ENCODE data around the gene PRPF40A. TPM values are rescaled to one million over a fixed set of nuclear protein-coding genes. Genes with fewer than 3 reads are reported as not detected.

Gene PRPF40A
- polyA plus RNA-seq, 3 donors: 56.0 to 95.4 (median 66.6) TPM

- Histone ChIP-seq H3K4me3 (replicated peaks in 1 of 3; ENCODE audit: low read depth in 2 of 3, low read length in 3 of 3) (no peak overlapping the region), H3K9me3 (replicated peaks in 1 of 2; ENCODE audit: control insufficient read depth in 1 of 2, insufficient read depth in 1 of 2, low read length in 2 of 2) (no peaks in the 10 kb centered on the region), H2AFZ (ENCODE audit: insufficient read depth, low read depth, low read length, poor library complexity, severe bottlenecking) (no peak overlapping the region), H3K4me1 (ENCODE audit: control insufficient read depth in 1 of 2, insufficient read depth in 2 of 2, low read length in 2 of 2) (no peaks in the 10 kb centered on the region), H3K9ac (ENCODE audit: insufficient read depth, low read length, poor library complexity, severe bottlenecking) (no peak overlapping the region), H4K20me1 (ENCODE audit: insufficient read depth, low read length) (peaks cover 59% of the 10 kb centered on the region), H3K27me3 (ENCODE audit: control insufficient read depth in 2 of 2, insufficient read depth in 2 of 2, low read length in 2 of 2) (no peaks in the 10 kb centered on the region), H3K79me2 (ENCODE audit: insufficient read depth, low read length) (peaks cover 47% of the 10 kb centered on the region), H3K4me2 (replicated peaks; ENCODE audit: extremely low read depth, low read length, poor library complexity, severe bottlenecking) (no peak overlapping the region), H3K27ac (ENCODE audit: low read depth in 1 of 2, low read length in 2 of 2) (no peak overlapping the region), H3K36me3 (replicated peaks in 1 of 2; ENCODE audit: control insufficient read depth in 1 of 2, insufficient read depth in 2 of 2, low read length in 2 of 2) (peaks cover 45 to 85% of the 10 kb centered on the region in 2 donors)
- no peaks in the 10 kb centered on the region for H3K4me1 Mint-ChIP-seq
- DNase-seq: no peak
- H3K4me3 Mint-ChIP-seq: no peak overlapping the region
- intact Hi-C loops (cut with micrococcal nuclease): no loop called here
- no peaks in the 10 kb centered on the region for H3K27me3 Mint-ChIP-seq (ENCODE audit: low read depth in 3 of 3)
- WGBS (ENCODE audit: insufficient coverage): 100% methylated on average over 6 of the region's 9 CpGs
- no peaks in the 10 kb centered on the region for H3K9me3 Mint-ChIP-seq
- TF ChIP-seq, protein P1, sequence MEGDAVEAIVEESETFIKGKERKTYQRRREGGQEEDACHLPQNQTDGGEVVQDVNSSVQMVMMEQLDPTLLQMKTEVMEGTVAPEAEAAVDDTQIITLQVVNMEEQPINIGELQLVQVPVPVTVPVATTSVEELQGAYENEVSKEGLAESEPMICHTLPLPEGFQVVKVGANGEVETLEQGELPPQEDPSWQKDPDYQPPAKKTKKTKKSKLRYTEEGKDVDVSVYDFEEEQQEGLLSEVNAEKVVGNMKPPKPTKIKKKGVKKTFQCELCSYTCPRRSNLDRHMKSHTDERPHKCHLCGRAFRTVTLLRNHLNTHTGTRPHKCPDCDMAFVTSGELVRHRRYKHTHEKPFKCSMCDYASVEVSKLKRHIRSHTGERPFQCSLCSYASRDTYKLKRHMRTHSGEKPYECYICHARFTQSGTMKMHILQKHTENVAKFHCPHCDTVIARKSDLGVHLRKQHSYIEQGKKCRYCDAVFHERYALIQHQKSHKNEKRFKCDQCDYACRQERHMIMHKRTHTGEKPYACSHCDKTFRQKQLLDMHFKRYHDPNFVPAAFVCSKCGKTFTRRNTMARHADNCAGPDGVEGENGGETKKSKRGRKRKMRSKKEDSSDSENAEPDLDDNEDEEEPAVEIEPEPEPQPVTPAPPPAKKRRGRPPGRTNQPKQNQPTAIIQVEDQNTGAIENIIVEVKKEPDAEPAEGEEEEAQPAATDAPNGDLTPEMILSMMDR (IDR thresholded peaks at IDR 0.05): no peak
- H3K27ac Mint-ChIP-seq: no peak overlapping the region
- H3K36me3 Mint-ChIP-seq: peaks cover 60 to 68% of the 10 kb centered on the region in 2 donors
Observed at GRCh38 chr2:152682663-152683062, 34.6 kb downstream of the PRPF40A start.

DNA sequence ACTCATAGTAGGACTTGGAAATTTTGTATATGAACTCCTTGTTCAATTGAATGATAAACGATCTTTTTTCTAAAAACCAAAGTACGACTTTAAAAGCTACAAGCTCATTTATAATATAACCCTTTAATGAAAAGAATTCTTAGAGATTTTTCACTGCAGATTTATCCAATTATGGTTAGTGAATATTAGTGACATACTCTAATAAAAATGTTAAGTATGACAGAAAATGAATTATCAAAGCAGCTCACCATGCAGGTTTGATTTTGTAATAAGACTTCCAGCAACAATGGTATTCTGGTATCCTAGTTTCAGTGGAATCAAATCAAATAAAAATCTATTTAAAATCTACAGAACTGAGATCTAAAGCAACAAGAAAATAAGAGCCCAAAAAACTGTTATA, 38.5 kb downstream of the PRPF40A start:
- no peaks in the 10 kb centered on the region for H3K4me1 Mint-ChIP-seq
- H3K27me3 Mint-ChIP-seq (ENCODE audit: low read depth in 3 of 3): no peaks in the 10 kb centered on the region
- Histone ChIP-seq H3K36me3 (replicated peaks in 1 of 2; ENCODE audit: control insufficient read depth in 1 of 2, insufficient read depth in 2 of 2, low read length in 2 of 2) (peaks cover 83 to 95% of the 10 kb centered on the region in 2 donors), H3K79me2 (ENCODE audit: insufficient read depth, low read length) (peaks cover 10% of the 10 kb centered on the region), H3K4me2 (replicated peaks; ENCODE audit: extremely low read depth, low read length, poor library complexity, severe bottlenecking) (no peak overlapping the region), H4K20me1 (ENCODE audit: insufficient read depth, low read length) (peaks cover 31% of the 10 kb centered on the region), H3K4me3 (replicated peaks in 1 of 3; ENCODE audit: low read depth in 2 of 3, low read length in 3 of 3) (no peak overlapping the region), H2AFZ (ENCODE audit: insufficient read depth, low read depth, low read length, poor library complexity, severe bottlenecking) (no peak overlapping the region), H3K27ac (ENCODE audit: low read depth in 1 of 2, low read length in 2 of 2) (no peak overlapping the region), H3K4me1 (ENCODE audit: control insufficient read depth in 1 of 2, insufficient read depth in 2 of 2, low read length in 2 of 2) (no peaks in the 10 kb centered on the region), H3K9me3 (replicated peaks in 1 of 2; ENCODE audit: control insufficient read depth in 1 of 2, insufficient read depth in 1 of 2, low read length in 2 of 2) (no peaks in the 10 kb centered on the region), H3K9ac (ENCODE audit: insufficient read depth, low read length, poor library complexity, severe bottlenecking) (no peak overlapping the region), H3K27me3 (ENCODE audit: control insufficient read depth in 2 of 2, insufficient read depth in 2 of 2, low read length in 2 of 2) (no peaks in the 10 kb centered on the region)
- TF ChIP-seq, protein P1 (IDR thresholded peaks at IDR 0.05): no peak
- WGBS (ENCODE audit: insufficient coverage): no CpG with 5 or more reads among the region's 2 CpGs
- H3K36me3 Mint-ChIP-seq: peaks cover 72 to 74% of the 10 kb centered on the region in 2 donors
- intact Hi-C loops (cut with micrococcal nuclease): no loop called here
- H3K9me3 Mint-ChIP-seq: no peaks in the 10 kb centered on the region
- DNase-seq: no peak
- H3K27ac Mint-ChIP-seq: no peak overlapping the region
- H3K4me3 Mint-ChIP-seq: no peak overlapping the region
